HG03066 (cell line): ENCODE results near the gene PRSS37.

ENCODE experiments used
- ATAC-seq: cut with Tn5 transposase; IDR thresholded peaks from one replicate; pipeline ENCODE4 v1.9.1; 2021; ENCODE audit warnings: low read depth; ENCODE audit not compliant: unreplicated experiment

The PRSS37 gene

DNA sequence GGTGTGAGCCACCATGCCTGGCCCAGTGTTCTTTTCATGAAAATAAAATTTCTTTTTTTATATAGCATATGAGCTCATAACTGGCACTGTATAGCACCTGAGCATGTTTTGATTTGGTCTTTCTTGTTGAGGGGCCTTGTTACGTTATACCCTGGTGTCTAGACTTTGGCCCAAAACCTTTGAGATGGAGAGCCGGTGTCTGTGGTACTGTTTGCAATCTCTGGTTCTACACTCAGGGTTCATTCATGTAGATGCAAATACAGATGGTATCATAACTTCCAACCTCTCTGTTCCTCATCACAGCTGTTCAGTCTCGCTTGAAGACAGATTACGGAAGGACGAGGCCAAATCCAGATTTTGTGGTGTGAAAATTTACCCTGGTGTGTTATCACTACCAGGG lies 51.4 kb downstream of the PRSS37 start, which contains the start of gene TAS2R5:
TAS2R5 (plus strand) TSS at position 301 of the 400 bp plus-strand sequence. CDS start 145 bp downstream, outside the sequence.
- ATAC-seq, result no peak

DNA sequence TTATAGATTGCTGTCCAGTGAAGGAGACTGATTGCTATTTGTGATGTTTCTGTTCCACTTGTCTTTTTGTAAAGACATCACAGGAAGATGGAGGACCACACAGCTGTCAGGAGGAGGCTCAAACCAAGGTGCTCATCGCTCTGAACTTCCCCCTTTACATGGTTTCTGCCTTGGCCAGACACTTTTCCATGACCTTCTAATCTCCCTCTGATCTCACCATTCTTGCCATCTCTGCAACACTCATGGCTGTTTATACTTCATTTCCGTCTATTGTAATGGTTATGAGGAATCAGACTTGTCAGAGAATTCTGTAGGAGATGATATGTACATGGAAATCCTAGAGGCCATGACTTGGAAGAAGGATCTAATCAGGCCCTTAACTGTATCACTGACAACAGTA lies 53.0 kb downstream of the PRSS37 start:
- no peak for ATAC-seq
